Neutrophil (primary cell): Measurements from ENCODE around the gene ADAMTS20.
"Not testable (repeated sequence)": the region's sequence is repeated elsewhere in the genome, so short reads cannot be mapped to it uniquely, and the experiment has no call there.

Experiments used
- H3K27ac ChIP-seq: fragments of 200-600 bp; sonication (generic); 2 replicates; pipeline ENCODE4 v1.5.1; 2016; ENCODE audit warnings: mild to moderate bottlenecking, moderate library complexity
- H3K27me3 ChIP-seq: fragments of 200-600 bp; sonication (generic); 2 replicates; pipeline ENCODE4 v1.6.0; 2016; ENCODE audit warnings: mild to moderate bottlenecking
- H3K36me3 ChIP-seq: fragments of 200-600 bp; sonication (generic); 2 replicates; pipeline ENCODE4 v1.5.1; 2017
- H3K4me1 ChIP-seq, 2 experiments: fragments of 200-600 bp in 1 of 2; sonication (generic) in 1 of 2; 1 replicate in 1 of 2; 2 replicates in 1 of 2; pipeline versions ENCODE4 v1.5.1 to v1.6.1; 2013 to 2016; ENCODE audit warnings: low read depth in 1 of 2, low read length in 1 of 2, mild to moderate bottlenecking in 1 of 2, moderate library complexity in 1 of 2; ENCODE audit not compliant: control insufficient read depth in 1 of 2, insufficient read depth in 1 of 2
- H3K4me3 ChIP-seq, 2 experiments: fragments of 200-600 bp in 1 of 2; sonication (generic) in 1 of 2; 1 replicate in 1 of 2; 2 replicates in 1 of 2; pipeline ENCODE4 v1.5.1; 2013 to 2016; ENCODE audit warnings: low read depth in 1 of 2, low read length in 1 of 2, mild to moderate bottlenecking in 1 of 2, moderate library complexity in 1 of 2
- H3K9me3 ChIP-seq: fragments of 200-600 bp; sonication (generic); 2 replicates; pipeline ENCODE4 v1.5.1; 2016
- CTCF ChIP-seq: fragments of 200-600 bp; sonication (generic); IDR thresholded peaks from 2 replicates; pipeline ENCODE4 v1.5.1; 2016; ENCODE audit warnings: antibody characterized with exemption

Gene ADAMTS20

DNA sequence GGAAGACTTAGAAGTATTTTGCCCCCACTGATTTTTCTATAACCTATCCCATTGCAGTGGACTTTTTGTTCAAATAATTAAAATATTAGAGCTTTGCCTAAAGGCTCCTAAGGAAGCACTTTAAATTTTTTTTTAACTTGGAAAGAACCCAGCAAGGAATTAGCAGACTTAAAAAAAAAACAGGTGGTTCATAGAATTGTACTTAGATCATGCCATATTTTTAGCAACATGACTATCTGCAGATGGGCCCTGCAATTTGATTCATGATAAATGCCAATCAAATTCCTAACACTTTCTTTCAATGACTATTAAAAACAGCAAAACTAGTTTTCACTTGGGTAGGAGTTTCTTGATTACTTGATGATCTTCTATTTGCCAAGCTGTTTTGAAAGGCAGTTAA is 11.5 kb downstream of the ADAMTS20 start:
- Histone ChIP-seq H3K4me3 (no peak overlapping the region), H3K27ac (no peak overlapping the region), H3K27me3 (no peaks in the 10 kb centered on the region), H3K4me1 (no peaks in the 10 kb centered on the region), H3K9me3 (no peaks in the 10 kb centered on the region), H3K36me3 (no peaks in the 10 kb centered on the region)
- TF ChIP-seq CTCF, result no peak

DNA sequence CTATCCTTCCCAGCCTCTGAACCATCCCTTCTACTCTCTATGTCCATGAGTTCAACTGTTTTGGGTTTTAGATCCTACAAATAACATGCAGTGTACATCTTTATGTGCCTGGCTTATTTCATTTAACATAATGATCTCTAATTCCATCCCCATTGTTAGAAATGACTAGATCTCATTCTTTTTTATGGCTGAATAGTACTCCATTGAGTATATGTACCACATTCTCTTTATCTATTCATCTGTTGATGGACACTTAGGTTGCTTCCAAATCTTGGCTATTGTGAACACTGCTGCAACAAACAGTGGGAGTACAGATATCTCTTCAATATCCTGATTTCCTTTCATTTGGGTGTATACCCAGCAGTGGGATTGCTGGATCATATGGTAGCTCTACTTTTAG is 14.3 kb downstream of the ADAMTS20 start:
- not testable (repeated sequence) for H3K4me3 ChIP-seq, H3K9me3 ChIP-seq, H3K36me3 ChIP-seq, H3K27ac ChIP-seq, H3K4me1 ChIP-seq, H3K27me3 ChIP-seq

- Histone ChIP-seq H3K27me3 (no peaks in the 10 kb centered on the region), H3K4me1 (no peaks in the 10 kb centered on the region), H3K36me3 (no peaks in the 10 kb centered on the region), H3K4me3 (no peak overlapping the region), H3K27ac (no peak overlapping the region), H3K9me3 (no peaks in the 10 kb centered on the region)
- TF ChIP-seq CTCF, result no peak
These were observed 36.0 kb downstream of the ADAMTS20 start for GRCh38 chr12:43516045-43516444.

DNA sequence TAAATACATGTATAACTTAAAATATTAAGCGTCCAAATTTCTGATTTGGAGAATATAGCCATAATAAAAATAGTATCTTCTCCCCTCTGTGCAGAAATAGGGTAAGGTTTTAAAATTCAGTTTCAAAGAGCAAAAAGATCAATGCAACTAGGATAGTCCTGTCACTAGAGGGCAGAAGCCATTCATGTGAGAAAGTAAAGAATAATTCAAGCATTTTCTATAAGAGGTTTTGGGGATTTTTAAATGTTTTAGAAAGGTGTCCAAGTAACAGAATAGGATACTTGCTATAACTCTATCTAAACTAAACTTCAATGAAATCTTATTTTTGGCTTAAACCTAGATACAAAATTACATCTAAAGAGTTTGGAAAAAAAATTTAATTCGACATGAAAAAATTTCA is 50.3 kb downstream of the ADAMTS20 start:
- Histone ChIP-seq H3K27me3 (no peaks in the 10 kb centered on the region), H3K9me3 (no peaks in the 10 kb centered on the region), H3K36me3 (no peaks in the 10 kb centered on the region), H3K4me3 (no peak overlapping the region), H3K27ac (no peak overlapping the region), H3K4me1 (no peaks in the 10 kb centered on the region)
- no peak for TF ChIP-seq CTCF

GRCh38 chr12:43493261-43493797 is 58.7 kb downstream of the ADAMTS20 start:
- no peaks in the 10 kb centered on the region for H3K4me1 ChIP-seq
- no peaks in the 10 kb centered on the region for H3K9me3 ChIP-seq
- TF ChIP-seq CTCF, result no peak
- H3K36me3 ChIP-seq, result no peaks in the 10 kb centered on the region
- H3K4me3 ChIP-seq, result no peak overlapping the region
- H3K27me3 ChIP-seq, result no peaks in the 10 kb centered on the region
- no peak overlapping the region for H3K27ac ChIP-seq

DNA sequence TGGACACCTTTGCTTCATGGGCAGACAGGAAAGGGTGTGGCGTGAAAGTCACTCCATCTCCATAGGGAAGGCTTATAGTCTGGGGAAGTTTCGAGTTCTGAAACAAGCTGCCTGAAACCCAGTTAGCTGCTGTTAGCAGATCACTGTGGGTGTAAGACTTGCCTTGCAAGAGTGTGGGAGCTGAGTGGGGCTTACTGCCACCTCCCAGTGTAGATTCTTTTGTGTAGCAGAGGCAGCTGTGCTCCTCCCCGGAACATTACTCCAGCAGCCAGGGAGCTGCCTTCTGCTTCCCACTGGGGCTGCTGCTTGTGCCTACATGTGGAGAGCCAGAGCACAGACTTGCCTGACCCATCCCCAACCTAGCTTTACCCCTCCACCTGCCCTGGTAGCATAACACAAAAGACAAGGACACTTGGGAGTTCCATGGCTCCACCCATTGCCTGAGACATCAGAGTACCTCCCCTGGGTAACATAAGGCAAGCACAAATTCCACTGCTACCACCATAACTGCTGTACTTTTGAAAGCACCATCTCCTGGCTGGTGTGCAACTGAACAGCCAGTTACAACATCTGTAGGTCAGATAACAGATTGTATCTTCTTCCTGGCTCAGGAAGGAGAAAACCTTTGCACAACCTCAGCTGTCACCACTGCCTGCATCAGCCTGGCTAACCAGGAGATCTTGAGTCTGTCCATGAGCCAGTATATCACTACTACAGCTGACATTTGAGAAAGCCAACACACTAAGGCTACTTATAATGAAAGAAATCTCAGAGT is 69.5 kb downstream of the ADAMTS20 start:
- Histone ChIP-seq H3K27me3 (no peaks in the 10 kb centered on the region), H3K9me3 (no peaks in the 10 kb centered on the region), H3K36me3 (no peaks in the 10 kb centered on the region), H3K4me3 (no peak overlapping the region), H3K27ac (no peak overlapping the region), H3K4me1 (peaks cover 0 to 13% of the 10 kb centered on the region in 2 experiments)
- TF ChIP-seq CTCF, result no peak
